ENCODE measurements around the gene GCA. TPM values are rescaled to one million over a fixed set of nuclear protein-coding genes. Genes with fewer than 3 reads are reported as not detected.

Gene GCA
- total and polyA plus RNA-seq, 2 donors, result 18.1 to 22.3 TPM

GRCh38 chr2:162403884-162404283, 60.0 kb downstream of the GCA start:
- DNase-seq (ENCODE audit: extremely low spot score), result no peak
- Histone ChIP-seq H3K4me3 (ENCODE audit: low read depth, low read length) (no peak overlapping the region), H3K36me3 (ENCODE audit: insufficient read depth) (no peaks in the 10 kb centered on the region), H3K27ac (ENCODE audit: low read depth) (no peak overlapping the region), H3K4me1 (ENCODE audit: insufficient read depth) (no peaks in the 10 kb centered on the region)
- WGBS, result 65% methylated on average over 1 of the region's 1 CpG

Other genes with a start within 250 kb of the GCA start
- gene GCG, start 191.9 kb upstream of the GCA start, total RNA-seq, result not detected
- not detected for gene GCG, start 191.9 kb upstream of the GCA start, polyA plus RNA-seq
- gene FAP, start 100.7 kb upstream of the GCA start, total RNA-seq, result 57.7 TPM
- 2.2 TPM for gene FAP, start 100.7 kb upstream of the GCA start, polyA plus RNA-seq
- 14.7 TPM for gene IFIH1, start 25.4 kb upstream of the GCA start, total RNA-seq
- 7.9 TPM for gene IFIH1, start 25.4 kb upstream of the GCA start, polyA plus RNA-seq